ENCODE measurements around the gene SRPX2. TPM values are rescaled to one million over a fixed set of nuclear protein-coding genes. Genes with fewer than 3 reads are reported as not detected.

The SRPX2 gene
- total and polyA plus RNA-seq, 9 of the 15 experiments (the other 6 are each of a cell fraction or from before 2014, with no cell fraction given) = 0.13 to 0.20 TPM; not detected in 7

DNA sequence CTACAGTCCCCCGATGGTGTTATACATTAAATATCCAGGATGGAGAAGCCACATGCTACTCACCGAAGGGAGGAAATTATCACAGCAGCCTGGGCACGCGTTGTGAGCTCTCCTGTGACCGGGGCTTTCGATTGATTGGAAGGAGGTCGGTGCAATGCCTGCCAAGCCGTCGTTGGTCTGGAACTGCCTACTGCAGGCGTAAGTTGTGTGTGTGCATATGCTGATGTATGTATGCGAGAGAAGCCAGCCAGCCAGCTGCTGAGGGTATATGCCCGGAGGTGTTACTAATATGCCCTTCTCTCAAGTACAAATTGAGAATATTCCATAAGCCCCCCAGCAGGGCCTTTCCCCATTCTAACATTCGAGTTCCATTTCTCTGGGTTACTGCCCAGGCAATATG, 18.2 kb downstream of the SRPX2 start (continued):
- TF ChIP-seq SETDB1 (IDR thresholded peaks at IDR 0.05; ENCODE audit: low read length) (no peak), HDAC6 (IDR thresholded peaks at IDR 0.05; ENCODE audit: low read depth, low read length) (no peak), GTF2F1 (IDR thresholded peaks at IDR 0.05; ENCODE audit: low read depth, low read length) (no peak), ZNF766 (CRISPR knock-in tag; conservative IDR thresholded peaks at IDR 0.05) (no peak), ZNF785 (CRISPR knock-in tag; IDR thresholded peaks at IDR 0.05) (no peak)

DNA sequence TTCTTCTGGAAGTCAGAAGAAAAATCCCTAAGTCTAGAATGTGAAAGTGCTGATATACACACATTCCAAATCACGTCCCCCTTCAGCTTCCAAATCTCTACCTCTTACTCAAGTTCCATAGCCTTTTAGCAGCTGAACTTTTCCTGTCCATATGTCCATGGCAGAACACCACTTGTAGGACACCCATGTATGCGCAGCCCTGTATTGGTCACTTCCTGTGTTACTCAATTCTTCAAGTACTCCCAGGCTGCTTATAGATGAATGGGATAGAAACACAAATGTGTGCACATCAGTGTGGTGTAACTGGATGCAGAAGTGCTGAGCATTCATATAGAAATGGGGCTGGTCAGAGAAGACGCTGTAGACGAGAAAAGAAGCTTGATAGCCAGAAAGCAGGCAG, 18.8 kb downstream of the SRPX2 start:
- FAIRE-seq (no peak), ATAC-seq (no peak), DNase-seq (ENCODE audit: extremely low read depth in 1 of 4, low spot score in 3 of 4) (no peak)
- Histone ChIP-seq H3K27me3 (ENCODE audit: control insufficient read depth in 2 of 2, insufficient read depth in 2 of 2, low read length in 2 of 2) (peaks cover 0 to 5% of the 10 kb centered on the region in 2 experiments; a peak in 2 of 5 replicates), H4K20me1 (replicated peaks; ENCODE audit: control insufficient read depth, insufficient read depth, low read length) (no peaks in the 10 kb centered on the region), H3K27ac (ENCODE audit: extremely low read depth, low read depth, low read length) (no peak overlapping the region), H3K36me3 (ENCODE audit: control insufficient read depth, insufficient read depth, low read length) (no peaks in the 10 kb centered on the region), H3K79me2 (ENCODE audit: control insufficient read depth, insufficient read depth, low read length) (no peaks in the 10 kb centered on the region), H3K4me3 (no peak overlapping the region), H2AFZ (ENCODE audit: low read depth, low read length) (no peak overlapping the region), H3K4me1 (replicated peaks in 1 of 2; ENCODE audit: control insufficient read depth in 2 of 2, insufficient read depth in 2 of 2, low read length in 2 of 2) (no peaks in the 10 kb centered on the region), H3K4me2 (ENCODE audit: insufficient read depth, low read length) (no peak overlapping the region), H3K9me1 (ENCODE audit: control insufficient read depth, insufficient read depth, low read length) (no peaks in the 10 kb centered on the region), H3K9me3 (replicated peaks; ENCODE audit: control insufficient read depth, insufficient read depth, low read depth, low read length) (no peaks in the 10 kb centered on the region), H3K9ac (ENCODE audit: insufficient read depth in 1 of 2, low read depth in 2 of 2, low read length in 2 of 2) (no peak overlapping the region)
- no peak for TF ChIP-seq SNRNP70 (optimal IDR thresholded peaks at IDR 0.05; ENCODE audit: low read depth, low read length)
- TF ChIP-seq, protein P1, sequence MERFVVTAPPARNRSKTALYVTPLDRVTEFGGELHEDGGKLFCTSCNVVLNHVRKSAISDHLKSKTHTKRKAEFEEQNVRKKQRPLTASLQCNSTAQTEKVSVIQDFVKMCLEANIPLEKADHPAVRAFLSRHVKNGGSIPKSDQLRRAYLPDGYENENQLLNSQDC (CRISPR knock-in tag; IDR thresholded peaks at IDR 0.05) = no peak
- no peak for TF ChIP-seq ZNF668 (CRISPR knock-in tag; IDR thresholded peaks at IDR 0.05)
- intact Hi-C loops (cut with micrococcal nuclease) = no loop called here
- 8% methylated on average over 3 of the region's 4 CpGs for WGBS (ENCODE audit: insufficient coverage, low coverage, missing lambda C conversion rate)
- ChIA-PET POLR2A (no interaction called here), CTCF (ENCODE audit: low intra/inter-chr PET ratio) (no interaction called here)
- BruUV-seq (replicated peaks) = no TSS peak
- in situ Hi-C loops (cut with MboI) = no loop called here
